GM12873 (cell line): ENCODE results near the gene EXOC3L2.

Source experiments
- TF ChIP-seq, protein P1 (sequence below): IDR thresholded peaks from 2 replicates; pipeline ENCODE4 v1.5.1; 2012; ENCODE audit warnings: low read depth, mild to moderate bottlenecking, moderate library complexity, low read length, control low read depth; ENCODE audit not compliant: insufficient read depth; ENCODE audit errors: missing control alignments

The EXOC3L2 gene

DNA sequence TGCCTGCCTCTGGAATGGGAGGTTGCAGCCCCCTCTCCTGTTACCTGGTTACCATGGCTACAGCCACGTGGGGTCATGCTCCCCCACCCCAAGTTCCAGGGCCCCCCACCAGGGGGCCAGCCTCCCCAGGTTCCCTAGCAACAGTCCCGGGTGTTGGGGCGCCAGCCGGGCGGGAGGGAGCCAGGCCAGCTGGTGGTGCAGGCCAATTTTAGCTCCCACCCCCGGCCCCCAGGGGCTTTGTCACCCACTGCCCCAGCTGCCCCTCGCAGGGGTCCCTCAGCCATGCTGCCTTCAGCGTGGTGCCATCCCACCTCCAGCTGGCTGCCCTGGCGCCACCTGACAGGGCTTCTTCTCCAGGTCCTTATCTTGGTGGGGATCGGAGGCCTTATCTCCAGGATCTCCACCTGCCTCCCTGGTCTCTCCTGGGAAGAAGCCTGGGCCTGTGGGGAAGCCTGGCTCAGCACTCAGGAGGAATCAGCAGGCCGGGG, 8.9 kb upstream of the EXOC3L2 start:
- TF ChIP-seq, protein P1, sequence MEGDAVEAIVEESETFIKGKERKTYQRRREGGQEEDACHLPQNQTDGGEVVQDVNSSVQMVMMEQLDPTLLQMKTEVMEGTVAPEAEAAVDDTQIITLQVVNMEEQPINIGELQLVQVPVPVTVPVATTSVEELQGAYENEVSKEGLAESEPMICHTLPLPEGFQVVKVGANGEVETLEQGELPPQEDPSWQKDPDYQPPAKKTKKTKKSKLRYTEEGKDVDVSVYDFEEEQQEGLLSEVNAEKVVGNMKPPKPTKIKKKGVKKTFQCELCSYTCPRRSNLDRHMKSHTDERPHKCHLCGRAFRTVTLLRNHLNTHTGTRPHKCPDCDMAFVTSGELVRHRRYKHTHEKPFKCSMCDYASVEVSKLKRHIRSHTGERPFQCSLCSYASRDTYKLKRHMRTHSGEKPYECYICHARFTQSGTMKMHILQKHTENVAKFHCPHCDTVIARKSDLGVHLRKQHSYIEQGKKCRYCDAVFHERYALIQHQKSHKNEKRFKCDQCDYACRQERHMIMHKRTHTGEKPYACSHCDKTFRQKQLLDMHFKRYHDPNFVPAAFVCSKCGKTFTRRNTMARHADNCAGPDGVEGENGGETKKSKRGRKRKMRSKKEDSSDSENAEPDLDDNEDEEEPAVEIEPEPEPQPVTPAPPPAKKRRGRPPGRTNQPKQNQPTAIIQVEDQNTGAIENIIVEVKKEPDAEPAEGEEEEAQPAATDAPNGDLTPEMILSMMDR = peak; percentile 53

DNA sequence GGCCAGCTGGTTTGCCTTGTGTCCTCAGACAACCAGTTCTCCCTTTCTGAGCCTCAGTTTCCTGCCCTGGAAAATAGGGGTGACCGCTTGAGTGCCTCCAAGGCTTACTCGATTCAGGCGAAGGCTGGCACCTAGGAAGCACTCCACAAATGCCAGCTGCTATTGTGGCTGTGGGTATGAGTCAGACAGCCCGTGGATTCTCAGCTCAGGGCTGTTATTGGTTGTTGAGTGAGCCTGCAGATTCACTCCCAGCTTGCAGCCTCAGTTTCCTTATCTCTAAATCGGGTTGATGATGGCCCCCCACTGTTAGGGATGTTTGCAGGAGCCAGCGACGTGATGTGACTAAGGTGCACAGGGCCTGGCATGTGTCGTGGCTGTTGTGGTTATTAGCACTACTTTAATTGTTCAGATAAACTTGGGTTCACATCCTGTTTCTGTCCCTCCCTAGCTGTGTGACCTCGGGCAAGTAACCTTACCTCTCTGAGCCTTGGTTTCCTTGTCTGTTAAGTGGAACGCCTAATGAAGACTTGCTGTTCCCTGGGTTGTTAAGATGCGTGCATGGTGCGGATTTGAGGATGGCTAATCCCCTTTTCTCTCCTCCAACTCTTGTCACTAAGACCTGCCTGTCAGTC, 8.3 kb upstream of the EXOC3L2 start:
- TF ChIP-seq, protein P1 = no peak

DNA sequence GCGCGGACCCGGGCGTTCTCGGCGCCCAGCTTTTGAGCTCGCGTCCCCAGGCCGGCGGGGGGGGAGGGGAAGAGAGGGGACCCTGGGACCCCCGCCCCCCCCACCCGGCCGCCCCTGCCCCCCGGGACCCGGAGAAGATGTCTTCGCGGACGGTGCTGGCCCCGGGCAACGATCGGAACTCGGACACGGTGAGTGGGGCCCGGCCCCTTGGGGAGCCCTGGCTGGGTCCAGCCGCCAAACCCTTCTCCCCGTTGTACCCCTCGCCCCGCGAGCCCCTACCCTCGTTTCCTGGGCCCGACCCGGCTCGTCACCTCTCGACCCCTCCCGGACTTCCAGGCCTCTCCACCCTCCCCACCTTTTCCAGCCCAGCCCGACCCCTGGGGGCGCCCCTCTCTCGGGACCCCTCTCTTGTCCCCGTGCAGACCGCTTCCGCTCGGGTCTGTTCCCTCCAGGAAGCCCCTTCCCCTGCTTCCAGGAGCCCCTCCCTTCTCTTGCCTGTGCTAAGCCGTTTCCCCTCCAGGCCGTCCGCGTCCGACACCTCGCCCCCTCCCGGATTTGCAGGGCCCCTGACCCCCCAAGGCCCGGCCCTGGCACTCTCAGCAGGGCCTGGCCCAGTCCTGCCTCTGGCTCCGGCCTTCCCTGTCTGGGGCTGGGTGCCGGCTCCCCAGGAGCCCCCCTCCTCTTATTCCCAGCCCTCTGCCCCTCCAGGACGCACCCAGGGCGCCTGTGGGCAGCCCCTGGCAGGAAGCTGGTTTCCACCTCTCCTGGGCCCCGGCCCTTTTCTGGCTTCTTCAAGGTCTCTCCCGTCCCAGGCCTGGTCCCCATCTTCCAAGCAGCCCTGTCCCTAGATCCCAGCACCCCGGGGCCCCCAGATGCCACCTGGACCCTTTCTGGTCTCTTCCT, 6.5 kb upstream of the EXOC3L2 start:
- TF ChIP-seq, protein P1 = no peak

DNA sequence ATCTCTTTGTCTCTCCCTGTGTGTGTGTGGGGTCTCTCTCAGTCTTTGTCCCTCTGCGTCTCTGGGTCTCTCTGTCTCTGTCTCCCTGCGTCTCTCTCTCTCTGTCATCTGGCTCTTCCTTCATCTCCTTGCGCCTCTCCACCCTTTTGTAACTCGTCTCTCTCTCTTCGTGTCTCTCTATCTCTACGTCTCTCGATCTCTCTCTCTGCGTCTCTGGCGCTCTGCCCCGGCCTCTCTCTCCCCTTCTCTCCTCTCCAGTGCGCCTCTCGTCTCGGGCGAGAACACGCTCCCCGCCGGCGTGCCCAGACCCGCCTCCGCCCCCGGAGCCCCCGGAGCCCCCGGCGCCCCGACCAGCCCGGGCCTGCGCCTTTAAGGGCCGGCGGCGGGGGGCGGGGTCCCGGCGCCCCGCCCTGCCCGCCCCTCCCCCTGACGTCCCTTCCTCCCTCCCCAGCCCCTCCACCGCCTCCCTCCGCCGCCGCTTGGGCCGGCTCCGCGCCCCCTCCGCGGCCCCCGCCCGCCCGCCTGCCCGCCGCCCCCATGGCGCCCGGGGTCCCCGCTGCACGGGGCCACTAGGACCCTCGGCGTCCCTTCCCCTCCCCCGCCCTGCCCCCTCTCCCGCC, 5.7 kb upstream of the EXOC3L2 start, which contains the start of gene MARK4:
Gene MARK4 (plus strand): TSS at position 440 of the 620 bp plus-strand sequence. CDS start 318 bp downstream, outside the sequence.
- TF ChIP-seq, protein P1 = no peak

DNA sequence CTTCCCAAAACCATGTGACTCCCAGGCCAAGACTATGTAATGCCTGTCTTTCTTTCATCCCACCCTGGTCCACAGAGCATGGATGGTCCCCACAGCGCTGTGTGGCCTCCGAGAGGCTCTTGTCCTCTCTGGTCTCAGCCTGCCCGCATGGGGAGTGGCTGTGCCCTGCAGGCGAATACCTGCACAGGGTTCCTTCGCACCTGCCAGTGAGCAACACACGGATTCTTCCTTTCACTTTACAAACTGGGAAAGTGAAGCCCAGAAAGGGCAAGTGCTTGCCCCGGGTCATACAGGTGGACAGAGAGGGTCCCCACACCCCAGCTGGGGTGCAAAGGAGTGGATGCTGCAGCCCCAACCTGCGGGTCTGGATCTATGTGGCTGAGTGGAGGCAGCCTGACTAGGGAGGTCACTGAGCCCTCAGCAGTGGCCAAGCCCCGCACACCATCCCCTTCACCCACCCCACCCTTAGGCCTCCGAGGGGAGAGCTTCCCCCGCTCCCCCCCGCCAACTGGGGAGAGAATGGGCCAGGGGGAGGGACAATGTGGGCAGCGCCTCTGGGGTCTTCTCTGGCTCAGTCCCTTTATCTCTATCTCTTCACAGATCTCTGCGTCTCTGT, 5.1 kb upstream of the EXOC3L2 start:
- TF ChIP-seq, protein P1 = no peak

DNA sequence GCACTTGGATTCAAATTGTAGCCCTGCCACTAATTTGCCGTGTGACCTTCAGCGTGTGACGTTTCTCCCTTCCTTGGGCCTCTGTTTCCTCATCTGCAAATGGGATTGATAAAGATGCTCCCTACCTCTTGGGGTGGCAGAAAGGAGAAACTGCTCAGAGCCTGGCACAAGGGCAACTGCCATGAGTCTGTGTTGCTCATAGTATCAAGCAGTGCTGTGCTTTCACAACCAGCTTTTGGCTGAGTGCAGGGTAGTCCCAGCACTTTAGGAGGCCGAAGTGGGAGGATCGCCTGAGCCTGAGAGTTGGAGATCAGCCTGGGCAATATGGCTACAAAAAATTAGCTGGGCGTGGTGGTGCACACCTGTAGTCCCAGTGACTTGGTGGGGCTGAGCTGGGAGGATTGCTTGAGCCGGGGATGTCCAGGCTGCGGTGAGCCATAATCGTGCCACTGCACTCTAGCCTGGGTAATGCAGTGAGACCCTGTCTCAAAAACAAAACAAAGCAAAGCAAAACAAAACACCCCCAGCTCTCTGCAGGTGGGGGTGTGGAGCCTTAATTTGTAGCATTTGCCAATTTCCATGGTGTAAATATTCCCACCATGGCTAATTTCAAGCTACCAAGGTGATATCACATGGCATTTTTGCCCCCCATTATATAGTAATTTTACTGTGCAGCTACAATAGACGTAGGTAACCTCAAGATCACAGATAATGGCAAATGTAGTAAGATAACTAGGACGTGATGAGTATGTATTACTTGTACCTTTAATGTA, 4.2 kb upstream of the EXOC3L2 start:
- TF ChIP-seq, protein P1 = peak; percentile 9
